DND-41 (cell line): ENCODE data around the gene SLC2A14.
"Not testable (repeated sequence)": the region's sequence is repeated elsewhere in the genome, so short reads cannot be mapped to it uniquely, and the experiment has no call there.

Source experiments
- ATAC-seq: fragments of 200-7000 bp; cut with Tn5 transposase; 3 replicates; pipeline ENCODE4 v1.9.1; 2021; ENCODE audit warnings: low read depth; ENCODE audit not compliant: insufficient read depth
- DNase-seq: peaks from one replicate; pipeline ENCODE4 v3.0.0-alpha.2; 2020
- H2AFZ ChIP-seq: 2 replicates; pipeline ENCODE4 v1.6.0; 2012; ENCODE audit warnings: low read depth, low read length
- H3K27ac ChIP-seq: 2 replicates; pipeline ENCODE4 v1.5.1; 2012; ENCODE audit warnings: low read length, inconsistent platforms
- H3K27me3 ChIP-seq: fragments of 200-600 bp; sonication (generic); 2 replicates; pipeline ENCODE4 v1.6.0; 2012; ENCODE audit warnings: low read length, mild to moderate bottlenecking, inconsistent platforms; ENCODE audit not compliant: insufficient read depth, poor library complexity
- H3K36me3 ChIP-seq: 2 replicates; pipeline ENCODE4 v1.5.1; 2012; ENCODE audit warnings: low read length, inconsistent platforms; ENCODE audit not compliant: insufficient read depth
- H3K4me1 ChIP-seq: 2 replicates; pipeline ENCODE4 v1.5.1; 2012; ENCODE audit warnings: mild to moderate bottlenecking, low read length; ENCODE audit not compliant: insufficient read depth
- H3K4me2 ChIP-seq: 2 replicates; pipeline ENCODE4 v1.6.0; 2012; ENCODE audit warnings: mild to moderate bottlenecking, moderate library complexity, low read length, inconsistent platforms; ENCODE audit not compliant: insufficient read depth
- H3K4me3 ChIP-seq, 2 experiments: fragments of 200-600 bp in 1 of 2; shearing (Covaris generic) in 1 of 2; 2 replicates each; pipeline ENCODE4 v1.5.1; 2012 to 2016; ENCODE audit warnings: inconsistent platforms in 2 of 2, low read length in 2 of 2, mild to moderate bottlenecking in 2 of 2, low read depth in 1 of 2, moderate library complexity in 1 of 2
- H3K79me2 ChIP-seq: 2 replicates; pipeline ENCODE4 v1.6.0; 2012; ENCODE audit warnings: low read length, inconsistent platforms; ENCODE audit not compliant: insufficient read depth
- H3K9ac ChIP-seq: 2 replicates; pipeline ENCODE4 v1.6.0; 2012; ENCODE audit warnings: low read depth, mild to moderate bottlenecking, inconsistent platforms, low read length, moderate library complexity
- H3K9me3 ChIP-seq: 2 replicates; pipeline ENCODE4 v1.5.1; 2012; ENCODE audit warnings: low read length, moderate library complexity, mild to moderate bottlenecking, inconsistent platforms; ENCODE audit not compliant: insufficient read depth, severe bottlenecking
- H4K20me1 ChIP-seq: 2 replicates; pipeline ENCODE4 v1.6.0; 2012; ENCODE audit warnings: low read length; ENCODE audit not compliant: insufficient read depth
- CTCF ChIP-seq: IDR thresholded peaks from 2 replicates; pipeline ENCODE4 v1.5.1; 2012; ENCODE audit warnings: borderline replicate concordance, low read length, moderate library complexity, mild to moderate bottlenecking; ENCODE audit not compliant: poor library complexity, severe bottlenecking; ENCODE audit errors: extremely low read depth
- EZH2 ChIP-seq: IDR thresholded peaks from 3 replicates; pipeline ENCODE4 v1.6.1; 2012; ENCODE audit warnings: borderline replicate concordance, low read depth, mild to moderate bottlenecking, moderate library complexity, low read length, inconsistent platforms; ENCODE audit not compliant: severe bottlenecking

The SLC2A14 gene

DNA sequence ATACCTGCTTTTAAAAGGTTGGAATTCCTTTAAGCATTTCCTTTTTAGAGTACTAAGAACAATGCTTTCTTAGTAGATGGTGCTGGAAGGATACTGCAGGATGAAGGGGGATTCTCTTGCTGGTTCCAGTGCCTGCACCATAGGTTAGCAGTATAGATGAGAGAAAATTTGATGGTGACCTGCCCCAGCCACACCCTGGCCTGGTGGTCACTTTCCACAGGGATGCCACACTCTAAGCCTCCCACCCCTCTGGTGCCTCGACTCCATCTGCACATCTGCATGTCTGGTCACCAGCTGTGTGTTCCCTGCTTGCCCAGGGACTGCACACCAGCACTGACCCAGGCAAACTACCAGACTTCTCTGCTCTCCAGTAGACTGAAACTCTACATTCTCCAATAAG lies 44.2 kb upstream of the SLC2A14 start:
- Histone ChIP-seq H3K4me3 (no peak overlapping the region), H3K36me3 (peaks cover 31% of the 10 kb centered on the region), H3K9ac (no peak overlapping the region), H3K4me1 (no peaks in the 10 kb centered on the region), H3K27ac (no peak overlapping the region), H4K20me1 (peaks cover 3% of the 10 kb centered on the region; the same call in 1 of the 2 replicates), H3K4me2 (no peak overlapping the region), H3K9me3 (no peaks in the 10 kb centered on the region), H3K27me3 (no peaks in the 10 kb centered on the region), H3K79me2 (no peaks in the 10 kb centered on the region), H2AFZ (no peak overlapping the region)
- ATAC-seq: no peak
- no peak for TF ChIP-seq CTCF
- TF ChIP-seq EZH2: no peak
- no peak for DNase-seq

- no peak overlapping the region for H3K4me3 ChIP-seq
- H3K27me3 ChIP-seq: no peaks in the 10 kb centered on the region
- no peak overlapping the region for H2AFZ ChIP-seq
- H3K36me3 ChIP-seq: peaks cover 20% of the 10 kb centered on the region
- H3K4me2 ChIP-seq: no peak overlapping the region
- TF ChIP-seq CTCF (no peak), EZH2 (no peak)
- peaks cover 3% of the 10 kb centered on the region; the same call in 1 of the 2 replicates for H4K20me1 ChIP-seq
- no peaks in the 10 kb centered on the region for H3K4me1 ChIP-seq
- no peaks in the 10 kb centered on the region for H3K79me2 ChIP-seq
- H3K9me3 ChIP-seq: no peaks in the 10 kb centered on the region
- DNase-seq (no peak), ATAC-seq (no peak)
- H3K9ac ChIP-seq: no peak overlapping the region
- no peak overlapping the region for H3K27ac ChIP-seq
Observed at GRCh38 chr12:7915661-7916403, 43.1 kb upstream of the SLC2A14 start.

GRCh38 chr12:7910106-7910505 lies 37.4 kb upstream of the SLC2A14 start:
- not testable (repeated sequence) for H3K79me2 ChIP-seq, H3K4me3 ChIP-seq, H3K4me2 ChIP-seq, H3K9me3 ChIP-seq, H4K20me1 ChIP-seq, H3K4me1 ChIP-seq, H3K27me3 ChIP-seq, ATAC-seq, H3K36me3 ChIP-seq, H2AFZ ChIP-seq, H3K9ac ChIP-seq, DNase-seq, H3K27ac ChIP-seq

DNA sequence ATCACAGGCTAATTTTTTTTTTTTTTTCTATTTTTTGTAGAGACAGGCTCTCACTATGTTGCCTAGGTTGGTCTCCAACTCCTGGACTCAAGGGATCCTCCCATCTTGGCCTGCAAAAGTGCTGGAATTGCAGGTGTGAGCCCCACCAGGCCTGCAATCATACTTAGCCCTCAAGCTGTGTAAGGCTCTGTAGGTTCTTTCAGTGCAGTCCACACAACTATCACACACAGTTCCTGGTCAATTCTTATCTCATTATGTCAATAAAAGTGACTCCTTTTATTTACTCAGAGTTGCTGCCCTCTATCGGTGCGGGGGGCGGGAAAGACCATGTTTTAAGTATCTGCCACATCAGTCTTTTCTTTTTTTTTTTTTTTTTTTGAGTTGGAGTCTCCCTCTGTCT lies 34.3 kb upstream of the SLC2A14 start:
- H3K79me2 ChIP-seq: no peaks in the 10 kb centered on the region
- DNase-seq (no peak), ATAC-seq (no peak)
- H3K4me3 ChIP-seq: no peak overlapping the region
- no peak for TF ChIP-seq CTCF
- no peak for TF ChIP-seq EZH2
- no peaks in the 10 kb centered on the region for H3K9me3 ChIP-seq
- H3K27ac ChIP-seq: no peak overlapping the region
- no peak overlapping the region for H3K4me2 ChIP-seq
- H2AFZ ChIP-seq: no peak overlapping the region
- no peaks in the 10 kb centered on the region for H3K27me3 ChIP-seq
- no peak overlapping the region for H3K9ac ChIP-seq
- no peaks in the 10 kb centered on the region for H4K20me1 ChIP-seq
- H3K4me1 ChIP-seq: no peaks in the 10 kb centered on the region
- H3K36me3 ChIP-seq: no peaks in the 10 kb centered on the region

- not testable (repeated sequence) for H3K79me2 ChIP-seq, H3K9me3 ChIP-seq, H3K4me3 ChIP-seq, H2AFZ ChIP-seq, H3K9ac ChIP-seq, H3K36me3 ChIP-seq, DNase-seq, H3K4me2 ChIP-seq, H3K27me3 ChIP-seq, H4K20me1 ChIP-seq, ATAC-seq, H3K27ac ChIP-seq, H3K4me1 ChIP-seq
Observed at GRCh38 chr12:7906303-7906702, 33.6 kb upstream of the SLC2A14 start.

- H3K9me3 ChIP-seq, ATAC-seq, H4K20me1 ChIP-seq, H3K9ac ChIP-seq, H2AFZ ChIP-seq, H3K4me2 ChIP-seq, H3K36me3 ChIP-seq, H3K4me3 ChIP-seq, DNase-seq, H3K4me1 ChIP-seq, H3K27me3 ChIP-seq, H3K27ac ChIP-seq, H3K79me2 ChIP-seq: not testable (repeated sequence)
Observed at GRCh38 chr12:7905600-7906125, 32.9 kb upstream of the SLC2A14 start.
